Loucy (cell line): ENCODE measurements around the gene PCTP.

Source experiments
- CTCF ChIP-seq: fragments of 200-600 bp; sonication (generic); conservative IDR thresholded peaks from 2 replicates; pipeline ENCODE4 v1.5.1; 2014; ENCODE audit warnings: mild to moderate bottlenecking, antibody characterized with exemption, low read length
- EZH2phosphoT487 ChIP-seq: fragments of 200-600 bp; IDR thresholded peaks from 2 replicates; pipeline ENCODE4 v1.6.1; 2018; ENCODE audit warnings: antibody characterized with exemption, mild to moderate bottlenecking, moderate library complexity, borderline replicate concordance

- TF ChIP-seq CTCF (no peak), EZH2phosphoT487 (no peak)
These were observed 26.7 kb downstream of the PCTP start for GRCh38 chr17:55777471-55777971.
